Type B pancreatic cell (in vitro differentiated cells): ENCODE measurements around the gene SAG. TPM values are rescaled to one million over a fixed set of nuclear protein-coding genes. Genes with fewer than 3 reads are reported as not detected.

Source experiments
- DNase-seq: peaks from one replicate; pipeline ENCODE4 v3.0.0; 2021; ENCODE audit warnings: mixed read lengths; ENCODE audit not compliant: unreplicated experiment; ENCODE audit errors: extremely low spot score
- H3K27ac Mint-ChIP-seq: 2 replicates; pipeline ENCODE4 v1.8.0; 2021; ENCODE audit warnings: mild to moderate bottlenecking, mixed read lengths
- H3K27me3 Mint-ChIP-seq: 2 replicates; pipeline ENCODE4 v1.8.0; 2021; ENCODE audit warnings: mixed read lengths
- H3K36me3 Mint-ChIP-seq: 2 replicates; pipeline ENCODE4 v1.8.0; 2021; ENCODE audit warnings: mixed read lengths
- H3K4me1 Mint-ChIP-seq: one replicate; pipeline ENCODE4 v1.8.0; 2021; ENCODE audit warnings: mixed read lengths; ENCODE audit not compliant: unreplicated experiment
- H3K4me3 Mint-ChIP-seq: 2 replicates; pipeline ENCODE4 v1.8.0; 2021; ENCODE audit warnings: mild to moderate bottlenecking, mixed read lengths
- H3K9me3 Mint-ChIP-seq: 2 replicates; pipeline ENCODE4 v1.8.0; 2021; ENCODE audit warnings: mixed read lengths
- long read RNA-seq: library from polyadenylated mRNA; unstranded; transcript quantifications from one replicate; pipeline ENCODE4 v2.0.0, GENCODE V29; 2020
- total RNA-seq: library from RNA; stranded (reverse); gene quantifications from 2 replicates; pipeline ENCODE4 v1.2.1, GENCODE V29; 2021; ENCODE audit warnings: low replicate concordance
- TF ChIP-seq, protein P1 (sequence below): fragments of 200-600 bp; sonication (generic); conservative IDR thresholded peaks from 2 replicates; pipeline ENCODE4 v1.5.0; 2021; ENCODE audit warnings: antibody characterized with exemption, mild to moderate bottlenecking

Gene SAG
- total RNA-seq: 0.43 TPM in 1 of 2 replicates, not detected in the other
- long read RNA-seq: 0 reads

DNA sequence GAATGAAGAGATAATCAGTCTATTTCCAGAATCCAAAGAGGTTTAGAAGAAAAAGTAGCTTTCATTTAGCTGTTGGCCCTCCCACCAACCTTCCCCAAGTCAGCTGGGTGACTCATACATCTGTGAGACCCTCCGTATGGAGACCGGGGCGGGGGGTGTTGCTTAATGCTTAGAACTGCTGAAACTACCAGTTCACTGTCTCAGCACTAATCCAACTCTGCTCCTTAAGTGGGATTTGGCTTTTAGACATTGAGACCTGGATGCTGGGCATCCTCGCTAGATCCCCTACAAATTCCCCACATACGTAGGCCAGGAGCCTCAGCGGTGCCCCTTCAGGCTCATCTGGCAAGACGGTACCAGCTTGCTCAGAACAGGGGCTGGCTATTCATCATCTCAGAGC is at the start of gene SAG:
Gene SAG (plus strand): TSS at position 252 of the 400 bp plus-strand sequence. CDS start 1,374 bp downstream, outside the sequence.
- Mint-ChIP-seq H3K4me1 (no peaks in the 10 kb centered on the region), H3K4me3 (no peak within 1 kb of the TSS), H3K27ac (no peak within 1 kb of the TSS), H3K9me3 (no peaks in the 10 kb centered on the region), H3K36me3 (no peaks in the 10 kb centered on the region), H3K27me3 (peaks cover 8% of the 10 kb centered on the region)
- no peak for DNase-seq
- TF ChIP-seq, protein P1, sequence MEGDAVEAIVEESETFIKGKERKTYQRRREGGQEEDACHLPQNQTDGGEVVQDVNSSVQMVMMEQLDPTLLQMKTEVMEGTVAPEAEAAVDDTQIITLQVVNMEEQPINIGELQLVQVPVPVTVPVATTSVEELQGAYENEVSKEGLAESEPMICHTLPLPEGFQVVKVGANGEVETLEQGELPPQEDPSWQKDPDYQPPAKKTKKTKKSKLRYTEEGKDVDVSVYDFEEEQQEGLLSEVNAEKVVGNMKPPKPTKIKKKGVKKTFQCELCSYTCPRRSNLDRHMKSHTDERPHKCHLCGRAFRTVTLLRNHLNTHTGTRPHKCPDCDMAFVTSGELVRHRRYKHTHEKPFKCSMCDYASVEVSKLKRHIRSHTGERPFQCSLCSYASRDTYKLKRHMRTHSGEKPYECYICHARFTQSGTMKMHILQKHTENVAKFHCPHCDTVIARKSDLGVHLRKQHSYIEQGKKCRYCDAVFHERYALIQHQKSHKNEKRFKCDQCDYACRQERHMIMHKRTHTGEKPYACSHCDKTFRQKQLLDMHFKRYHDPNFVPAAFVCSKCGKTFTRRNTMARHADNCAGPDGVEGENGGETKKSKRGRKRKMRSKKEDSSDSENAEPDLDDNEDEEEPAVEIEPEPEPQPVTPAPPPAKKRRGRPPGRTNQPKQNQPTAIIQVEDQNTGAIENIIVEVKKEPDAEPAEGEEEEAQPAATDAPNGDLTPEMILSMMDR: no peak

DNA sequence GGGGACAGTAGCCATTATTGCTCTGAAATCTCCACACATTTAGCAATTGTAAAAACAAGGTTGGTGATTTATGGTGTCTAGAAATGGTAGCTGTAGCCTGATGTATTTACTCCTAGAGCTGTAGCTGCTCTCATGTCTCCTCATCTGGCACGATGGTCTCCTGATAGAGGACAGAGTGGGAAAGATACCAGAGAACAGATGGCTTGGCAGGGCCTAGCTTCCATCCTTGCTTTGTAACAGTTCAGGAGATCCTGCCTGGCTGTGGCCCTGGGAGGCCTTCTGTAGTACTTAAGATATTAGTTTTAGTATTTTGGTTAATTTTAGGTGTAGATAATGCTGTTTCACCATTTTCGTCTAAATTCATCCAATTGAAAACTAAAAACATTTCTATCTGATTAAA is 49.4 kb upstream of the SAG start:
- no peak overlapping the region for H3K4me3 Mint-ChIP-seq
- H3K9me3 Mint-ChIP-seq: no peaks in the 10 kb centered on the region
- TF ChIP-seq, protein P1: no peak
- no peaks in the 10 kb centered on the region for H3K27me3 Mint-ChIP-seq
- no peak for DNase-seq
- H3K4me1 Mint-ChIP-seq: peaks cover 6% of the 10 kb centered on the region
- peaks cover 24% of the 10 kb centered on the region for H3K36me3 Mint-ChIP-seq
- H3K27ac Mint-ChIP-seq: no peak overlapping the region

- Mint-ChIP-seq H3K27ac (no peak overlapping the region), H3K9me3 (no peaks in the 10 kb centered on the region), H3K4me3 (no peak overlapping the region), H3K4me1 (no peaks in the 10 kb centered on the region), H3K36me3 (peaks cover 28% of the 10 kb centered on the region), H3K27me3 (no peaks in the 10 kb centered on the region)
- TF ChIP-seq, protein P1: no peak
- DNase-seq: no peak
Observed at GRCh38 chr2:233259730-233260129, 47.9 kb upstream of the SAG start.

DNA sequence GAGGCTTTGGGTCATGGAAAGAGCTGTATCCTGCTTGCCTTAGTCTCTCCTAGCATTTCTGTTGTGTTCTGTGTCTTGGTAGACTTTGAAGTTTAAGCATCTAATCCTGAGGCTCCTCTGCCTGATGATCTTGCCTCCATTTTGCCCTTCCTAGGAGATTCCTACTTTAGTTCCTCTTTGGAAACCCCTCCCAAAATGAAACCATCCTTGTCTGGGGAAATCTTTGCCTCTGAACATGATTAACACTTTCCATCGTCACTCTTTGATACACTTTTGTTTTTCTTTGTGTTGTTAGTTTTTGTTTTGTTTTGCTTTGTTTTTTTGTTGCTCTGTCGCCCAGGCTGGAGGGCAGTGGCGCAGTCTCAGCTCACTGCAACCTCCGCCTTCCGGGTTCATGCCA is 47.0 kb upstream of the SAG start:
- peaks cover 31% of the 10 kb centered on the region for H3K36me3 Mint-ChIP-seq
- no peak overlapping the region for H3K4me3 Mint-ChIP-seq

GRCh38 chr2:233261819-233262555 is 45.6 kb upstream of the SAG start:
- Mint-ChIP-seq H3K4me3 (no peak overlapping the region), H3K27me3 (no peaks in the 10 kb centered on the region), H3K4me1 (no peaks in the 10 kb centered on the region), H3K9me3 (no peaks in the 10 kb centered on the region), H3K27ac (no peak overlapping the region), H3K36me3 (peaks cover 43% of the 10 kb centered on the region)
- no peak for DNase-seq
- TF ChIP-seq, protein P1: no peak

More for the DNA sequence above, 47.0 kb upstream of the SAG start:
- no peaks in the 10 kb centered on the region for H3K27me3 Mint-ChIP-seq
- no peaks in the 10 kb centered on the region for H3K9me3 Mint-ChIP-seq
- TF ChIP-seq, protein P1: no peak
- no peaks in the 10 kb centered on the region for H3K4me1 Mint-ChIP-seq
- DNase-seq: no peak
- H3K27ac Mint-ChIP-seq: no peak overlapping the region
